GM19438 (cell line): ENCODE results near the gene APOF.
A peak's percentile ranks its signal among the peaks of the same experiment; 100 is the strongest.
"Not testable (repeated sequence)": the region's sequence is repeated elsewhere in the genome, so short reads cannot be mapped to it uniquely, and the experiment has no call there.

Source experiments
- ATAC-seq: cut with Tn5 transposase; IDR thresholded peaks from one replicate; pipeline ENCODE4 v1.9.1; 2021; ENCODE audit warnings: low read depth; ENCODE audit not compliant: unreplicated experiment

Gene APOF

GRCh38 chr12:56362130-56363059 is at the start of gene APOF:
Gene APOF, minus strand, starts transcription at chr12:56362857. Its CDS starts 112 bp downstream, at chr12:56362745.
- ATAC-seq: no peak

- ATAC-seq: no peak
Measured at GRCh38 chr12:56411781-56412639, 49.4 kb upstream of the APOF start.

- ATAC-seq: no peak
Measured at GRCh38 chr12:56410768-56411167, 48.1 kb upstream of the APOF start.

GRCh38 chr12:56408799-56409417 is 46.3 kb upstream of the APOF start:
- no peak for ATAC-seq

- not testable (repeated sequence) for ATAC-seq
Measured at GRCh38 chr12:56404227-56404626, 41.6 kb upstream of the APOF start.

- ATAC-seq: not testable (repeated sequence)
Measured at GRCh38 chr12:56401612-56402011, 39.0 kb upstream of the APOF start.

GRCh38 chr12:56401125-56401524 is 38.5 kb upstream of the APOF start:
- not testable (repeated sequence) for ATAC-seq

- ATAC-seq: not testable (repeated sequence)
Measured at GRCh38 chr12:56399466-56399865, 36.8 kb upstream of the APOF start.

- no peak for ATAC-seq
Measured at GRCh38 chr12:56398324-56398723, 35.7 kb upstream of the APOF start.

GRCh38 chr12:56392331-56392730 is 29.7 kb upstream of the APOF start:
- no peak for ATAC-seq

GRCh38 chr12:56391721-56392120 is 29.1 kb upstream of the APOF start:
- ATAC-seq: no peak

GRCh38 chr12:56389412-56389811 is 26.8 kb upstream of the APOF start:
- no peak for ATAC-seq

- no peak for ATAC-seq
Measured at GRCh38 chr12:56387152-56387736, 24.6 kb upstream of the APOF start.

- no peak for ATAC-seq
Measured at GRCh38 chr12:56385873-56386272, 23.2 kb upstream of the APOF start.

GRCh38 chr12:56382611-56383010 is 20.0 kb upstream of the APOF start:
- no peak for ATAC-seq

GRCh38 chr12:56377989-56378316 is 15.3 kb upstream of the APOF start:
- ATAC-seq: no peak

GRCh38 chr12:56377310-56377988 is 14.8 kb upstream of the APOF start:
- ATAC-seq: no peak

- peak; percentile 72 for ATAC-seq
Measured at GRCh38 chr12:56375598-56376434, 13.2 kb upstream of the APOF start.
